ENCODE results near the gene MPDZ.

The MPDZ gene

DNA sequence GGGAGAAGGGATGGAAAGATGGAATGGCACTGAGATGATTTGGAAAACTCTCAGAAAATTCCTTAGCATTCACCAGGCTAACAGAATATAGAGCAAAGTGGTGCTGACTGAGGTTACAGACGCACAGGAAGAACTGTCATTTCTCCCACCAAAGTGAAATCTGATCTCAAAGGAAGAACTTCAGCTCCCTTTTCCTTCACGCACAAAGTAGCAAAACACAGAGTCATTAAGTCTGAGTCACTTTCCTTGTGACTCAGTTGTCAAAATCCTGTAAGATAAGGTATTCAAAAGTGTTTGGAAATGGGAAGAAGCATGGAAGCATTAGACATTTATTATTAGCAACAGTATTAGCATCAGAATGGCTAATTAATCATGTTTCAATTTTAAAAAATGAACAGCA, 11.7 kb downstream of the MPDZ start:
- no peaks in the 10 kb centered on the region for H3K36me3 ChIP-seq (ENCODE audit: control insufficient read depth in 2 of 2, insufficient read depth in 1 of 2, low read length in 2 of 2)
- H3K27ac ChIP-seq (ENCODE audit: extremely low read depth, low read depth, low read length): no peak overlapping the region
- H3K4me3 ChIP-seq (ENCODE audit: low read depth, low read length): no peak overlapping the region
- no peaks in the 10 kb centered on the region for H3K9me3 ChIP-seq (ENCODE audit: control insufficient read depth, insufficient read depth, low read depth, low read length)
- ChIA-PET CTCF (interaction anchor here (0.6 to 1.2 kb wide), 3 partner anchors 9 to 549 kb away, joined by 3 to 4 read pairs (median 4); no protein-coding TSS in a partner anchor), POLR2A (interaction anchor here (0.7 kb wide), 1 partner anchor 128 kb away, joined by 3 read pairs; no protein-coding TSS in a partner anchor)
- H3K4me1 ChIP-seq (ENCODE audit: control insufficient read depth, insufficient read depth, low read length): peaks cover 14% of the 10 kb centered on the region
- TF ChIP-seq ZNF791 (tag by site-specific recombination; IDR thresholded peaks at IDR 0.05) (no peak), SP3 (tag by site-specific recombination; IDR thresholded peaks at IDR 0.05) (no peak; the same call in 1 of the 2 replicates), ZNF266 (tag by site-specific recombination; IDR thresholded peaks at IDR 0.05; ENCODE audit: low read depth) (no peak), ZNF560 (tag by site-specific recombination; IDR thresholded peaks at IDR 0.05; ENCODE audit: borderline replicate concordance) (no peak), ZNF146 (tag by site-specific recombination; IDR thresholded peaks at IDR 0.05) (no peak), ZNF174 (tag by site-specific recombination; IDR thresholded peaks at IDR 0.05) (no peak), ZNF184 (tag by site-specific recombination; IDR thresholded peaks at IDR 0.05) (no peak), ZBTB8A (tag by site-specific recombination; IDR thresholded peaks at IDR 0.05) (no peak), ZNF610 (tag by site-specific recombination; IDR thresholded peaks at IDR 0.05; ENCODE audit: borderline replicate concordance) (no peak), ZNF416 (tag by site-specific recombination; IDR thresholded peaks at IDR 0.05) (no peak), ZNF274 (IDR thresholded peaks at IDR 0.05; ENCODE audit: low read length) (no peak), ZNF274 (tag by site-specific recombination; IDR thresholded peaks at IDR 0.05; ENCODE audit: borderline replicate concordance) (no peak), BCL11B (tag by site-specific recombination; IDR thresholded peaks at IDR 0.05; ENCODE audit: low read depth) (no peak), ZNF701 (tag by site-specific recombination; IDR thresholded peaks at IDR 0.05) (no peak), ZNF549 (tag by site-specific recombination; IDR thresholded peaks at IDR 0.05) (no peak), ZFP3 (tag by site-specific recombination; IDR thresholded peaks at IDR 0.05; ENCODE audit: low read depth) (no peak), ZNF112 (tag by site-specific recombination; IDR thresholded peaks at IDR 0.05) (no peak), ZFP69B (tag by site-specific recombination; IDR thresholded peaks at IDR 0.05) (no peak), ZNF777 (tag by site-specific recombination; IDR thresholded peaks at IDR 0.05; ENCODE audit: borderline replicate concordance) (no peak), ZNF768 (tag by site-specific recombination; IDR thresholded peaks at IDR 0.05) (no peak), ZNF623 (tag by site-specific recombination; IDR thresholded peaks at IDR 0.05) (no peak), ZBTB20 (tag by site-specific recombination; IDR thresholded peaks at IDR 0.05) (no peak), ZNF843 (tag by site-specific recombination; IDR thresholded peaks at IDR 0.05) (no peak), ZBTB17 (tag by site-specific recombination; IDR thresholded peaks at IDR 0.05) (no peak), ZNF529 (tag by site-specific recombination; IDR thresholded peaks at IDR 0.05; ENCODE audit: insufficient replicate concordance) (no peak), FEZF1 (tag by site-specific recombination; IDR thresholded peaks at IDR 0.05) (0 out of 2 replicates have a peak, but pooled peaks have one; percentile 32)
- TF ChIP-seq, protein P1, sequence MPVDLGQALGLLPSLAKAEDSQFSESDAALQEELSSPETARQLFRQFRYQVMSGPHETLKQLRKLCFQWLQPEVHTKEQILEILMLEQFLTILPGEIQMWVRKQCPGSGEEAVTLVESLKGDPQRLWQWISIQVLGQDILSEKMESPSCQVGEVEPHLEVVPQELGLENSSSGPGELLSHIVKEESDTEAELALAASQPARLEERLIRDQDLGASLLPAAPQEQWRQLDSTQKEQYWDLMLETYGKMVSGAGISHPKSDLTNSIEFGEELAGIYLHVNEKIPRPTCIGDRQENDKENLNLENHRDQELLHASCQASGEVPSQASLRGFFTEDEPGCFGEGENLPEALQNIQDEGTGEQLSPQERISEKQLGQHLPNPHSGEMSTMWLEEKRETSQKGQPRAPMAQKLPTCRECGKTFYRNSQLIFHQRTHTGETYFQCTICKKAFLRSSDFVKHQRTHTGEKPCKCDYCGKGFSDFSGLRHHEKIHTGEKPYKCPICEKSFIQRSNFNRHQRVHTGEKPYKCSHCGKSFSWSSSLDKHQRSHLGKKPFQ (tag by site-specific recombination; IDR thresholded peaks at IDR 0.05): no peak
- TF ChIP-seq, protein P2, sequence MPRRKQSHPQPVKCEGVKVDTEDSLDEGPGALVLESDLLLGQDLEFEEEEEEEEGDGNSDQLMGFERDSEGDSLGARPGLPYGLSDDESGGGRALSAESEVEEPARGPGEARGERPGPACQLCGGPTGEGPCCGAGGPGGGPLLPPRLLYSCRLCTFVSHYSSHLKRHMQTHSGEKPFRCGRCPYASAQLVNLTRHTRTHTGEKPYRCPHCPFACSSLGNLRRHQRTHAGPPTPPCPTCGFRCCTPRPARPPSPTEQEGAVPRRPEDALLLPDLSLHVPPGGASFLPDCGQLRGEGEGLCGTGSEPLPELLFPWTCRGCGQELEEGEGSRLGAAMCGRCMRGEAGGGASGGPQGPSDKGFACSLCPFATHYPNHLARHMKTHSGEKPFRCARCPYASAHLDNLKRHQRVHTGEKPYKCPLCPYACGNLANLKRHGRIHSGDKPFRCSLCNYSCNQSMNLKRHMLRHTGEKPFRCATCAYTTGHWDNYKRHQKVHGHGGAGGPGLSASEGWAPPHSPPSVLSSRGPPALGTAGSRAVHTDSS (tag by site-specific recombination; IDR thresholded peaks at IDR 0.05): no peak
- TF ChIP-seq, protein P3, sequence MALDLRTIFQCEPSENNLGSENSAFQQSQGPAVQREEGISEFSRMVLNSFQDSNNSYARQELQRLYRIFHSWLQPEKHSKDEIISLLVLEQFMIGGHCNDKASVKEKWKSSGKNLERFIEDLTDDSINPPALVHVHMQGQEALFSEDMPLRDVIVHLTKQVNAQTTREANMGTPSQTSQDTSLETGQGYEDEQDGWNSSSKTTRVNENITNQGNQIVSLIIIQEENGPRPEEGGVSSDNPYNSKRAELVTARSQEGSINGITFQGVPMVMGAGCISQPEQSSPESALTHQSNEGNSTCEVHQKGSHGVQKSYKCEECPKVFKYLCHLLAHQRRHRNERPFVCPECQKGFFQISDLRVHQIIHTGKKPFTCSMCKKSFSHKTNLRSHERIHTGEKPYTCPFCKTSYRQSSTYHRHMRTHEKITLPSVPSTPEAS (tag by site-specific recombination; IDR thresholded peaks at IDR 0.05): no peak
- TF ChIP-seq, protein P4, sequence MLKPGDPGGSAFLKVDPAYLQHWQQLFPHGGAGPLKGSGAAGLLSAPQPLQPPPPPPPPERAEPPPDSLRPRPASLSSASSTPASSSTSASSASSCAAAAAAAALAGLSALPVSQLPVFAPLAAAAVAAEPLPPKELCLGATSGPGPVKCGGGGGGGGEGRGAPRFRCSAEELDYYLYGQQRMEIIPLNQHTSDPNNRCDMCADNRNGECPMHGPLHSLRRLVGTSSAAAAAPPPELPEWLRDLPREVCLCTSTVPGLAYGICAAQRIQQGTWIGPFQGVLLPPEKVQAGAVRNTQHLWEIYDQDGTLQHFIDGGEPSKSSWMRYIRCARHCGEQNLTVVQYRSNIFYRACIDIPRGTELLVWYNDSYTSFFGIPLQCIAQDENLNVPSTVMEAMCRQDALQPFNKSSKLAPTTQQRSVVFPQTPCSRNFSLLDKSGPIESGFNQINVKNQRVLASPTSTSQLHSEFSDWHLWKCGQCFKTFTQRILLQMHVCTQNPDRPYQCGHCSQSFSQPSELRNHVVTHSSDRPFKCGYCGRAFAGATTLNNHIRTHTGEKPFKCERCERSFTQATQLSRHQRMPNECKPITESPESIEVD (tag by site-specific recombination; IDR thresholded peaks at IDR 0.05): peak; percentile 86
- TF ChIP-seq, protein P5, sequence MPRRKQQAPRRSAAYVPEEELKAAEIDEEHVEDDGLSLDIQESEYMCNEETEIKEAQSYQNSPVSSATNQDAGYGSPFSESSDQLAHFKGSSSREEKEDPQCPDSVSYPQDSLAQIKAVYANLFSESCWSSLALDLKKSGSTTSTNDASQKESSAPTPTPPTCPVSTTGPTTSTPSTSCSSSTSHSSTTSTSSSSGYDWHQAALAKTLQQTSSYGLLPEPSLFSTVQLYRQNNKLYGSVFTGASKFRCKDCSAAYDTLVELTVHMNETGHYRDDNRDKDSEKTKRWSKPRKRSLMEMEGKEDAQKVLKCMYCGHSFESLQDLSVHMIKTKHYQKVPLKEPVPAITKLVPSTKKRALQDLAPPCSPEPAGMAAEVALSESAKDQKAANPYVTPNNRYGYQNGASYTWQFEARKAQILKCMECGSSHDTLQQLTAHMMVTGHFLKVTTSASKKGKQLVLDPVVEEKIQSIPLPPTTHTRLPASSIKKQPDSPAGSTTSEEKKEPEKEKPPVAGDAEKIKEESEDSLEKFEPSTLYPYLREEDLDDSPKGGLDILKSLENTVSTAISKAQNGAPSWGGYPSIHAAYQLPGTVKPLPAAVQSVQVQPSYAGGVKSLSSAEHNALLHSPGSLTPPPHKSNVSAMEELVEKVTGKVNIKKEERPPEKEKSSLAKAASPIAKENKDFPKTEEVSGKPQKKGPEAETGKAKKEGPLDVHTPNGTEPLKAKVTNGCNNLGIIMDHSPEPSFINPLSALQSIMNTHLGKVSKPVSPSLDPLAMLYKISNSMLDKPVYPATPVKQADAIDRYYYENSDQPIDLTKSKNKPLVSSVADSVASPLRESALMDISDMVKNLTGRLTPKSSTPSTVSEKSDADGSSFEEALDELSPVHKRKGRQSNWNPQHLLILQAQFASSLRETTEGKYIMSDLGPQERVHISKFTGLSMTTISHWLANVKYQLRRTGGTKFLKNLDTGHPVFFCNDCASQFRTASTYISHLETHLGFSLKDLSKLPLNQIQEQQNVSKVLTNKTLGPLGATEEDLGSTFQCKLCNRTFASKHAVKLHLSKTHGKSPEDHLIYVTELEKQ (tag by site-specific recombination; IDR thresholded peaks at IDR 0.05; ENCODE audit: borderline replicate concordance): 0 out of 2 replicates have a peak, but pooled peaks have one; percentile 32
